Neural crest cell (in vitro differentiated cells): Measurements from ENCODE around the gene ARRDC3. TPM values are rescaled to one million over a fixed set of nuclear protein-coding genes. Genes with fewer than 3 reads are reported as not detected.

Source experiments
- DNase-seq: peaks from one replicate; pipeline ENCODE4 v3.0.0; 2021; ENCODE audit warnings: low read depth, mixed read lengths, low spot score
- H3K27ac Mint-ChIP-seq: one replicate; pipeline ENCODE4 v1.8.0; 2021; ENCODE audit warnings: mild to moderate bottlenecking, mixed read lengths; ENCODE audit not compliant: unreplicated experiment
- H3K27me3 Mint-ChIP-seq: 2 replicates; pipeline ENCODE4 v1.8.0; 2021; ENCODE audit warnings: low read depth, mild to moderate bottlenecking, mixed read lengths
- H3K36me3 Mint-ChIP-seq: 2 replicates; pipeline ENCODE4 v1.8.0; 2021; ENCODE audit warnings: low read depth, mild to moderate bottlenecking, mixed read lengths
- H3K4me1 Mint-ChIP-seq: 2 replicates; pipeline ENCODE4 v1.8.0; 2021; ENCODE audit warnings: mixed read lengths
- H3K4me3 Mint-ChIP-seq: one replicate; pipeline ENCODE4 v1.8.0; 2021; ENCODE audit warnings: mild to moderate bottlenecking, mixed read lengths
- H3K9me3 Mint-ChIP-seq: 2 replicates; pipeline ENCODE4 v1.8.0; 2021; ENCODE audit warnings: mixed read lengths
- long read RNA-seq: library from polyadenylated mRNA; unstranded; transcript quantifications from one replicate; pipeline ENCODE4 v2.0.0, GENCODE V29; 2020
- total RNA-seq: library from RNA; stranded (reverse); gene quantifications from 2 replicates; pipeline ENCODE4 v1.2.1, GENCODE V29; 2021
- TF ChIP-seq, protein P1 (sequence below): fragments of 200-600 bp; sonication (generic); conservative IDR thresholded peaks from 2 replicates; pipeline ENCODE4 v1.5.0; 2021; ENCODE audit warnings: antibody characterized with exemption, mild to moderate bottlenecking

The ARRDC3 gene, protein sequence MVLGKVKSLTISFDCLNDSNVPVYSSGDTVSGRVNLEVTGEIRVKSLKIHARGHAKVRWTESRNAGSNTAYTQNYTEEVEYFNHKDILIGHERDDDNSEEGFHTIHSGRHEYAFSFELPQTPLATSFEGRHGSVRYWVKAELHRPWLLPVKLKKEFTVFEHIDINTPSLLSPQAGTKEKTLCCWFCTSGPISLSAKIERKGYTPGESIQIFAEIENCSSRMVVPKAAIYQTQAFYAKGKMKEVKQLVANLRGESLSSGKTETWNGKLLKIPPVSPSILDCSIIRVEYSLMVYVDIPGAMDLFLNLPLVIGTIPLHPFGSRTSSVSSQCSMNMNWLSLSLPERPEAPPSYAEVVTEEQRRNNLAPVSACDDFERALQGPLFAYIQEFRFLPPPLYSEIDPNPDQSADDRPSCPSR
- 50.2 and 59.7 TPM in 2 replicates for total RNA-seq
- long read RNA-seq, full-length matches to known transcripts: 57 of 83 reads
- long read RNA-seq, partial matches to known transcripts: 6 of 83 reads
- long read RNA-seq, other reads (novel, unspliced or antisense): 20 of 83 reads

DNA sequence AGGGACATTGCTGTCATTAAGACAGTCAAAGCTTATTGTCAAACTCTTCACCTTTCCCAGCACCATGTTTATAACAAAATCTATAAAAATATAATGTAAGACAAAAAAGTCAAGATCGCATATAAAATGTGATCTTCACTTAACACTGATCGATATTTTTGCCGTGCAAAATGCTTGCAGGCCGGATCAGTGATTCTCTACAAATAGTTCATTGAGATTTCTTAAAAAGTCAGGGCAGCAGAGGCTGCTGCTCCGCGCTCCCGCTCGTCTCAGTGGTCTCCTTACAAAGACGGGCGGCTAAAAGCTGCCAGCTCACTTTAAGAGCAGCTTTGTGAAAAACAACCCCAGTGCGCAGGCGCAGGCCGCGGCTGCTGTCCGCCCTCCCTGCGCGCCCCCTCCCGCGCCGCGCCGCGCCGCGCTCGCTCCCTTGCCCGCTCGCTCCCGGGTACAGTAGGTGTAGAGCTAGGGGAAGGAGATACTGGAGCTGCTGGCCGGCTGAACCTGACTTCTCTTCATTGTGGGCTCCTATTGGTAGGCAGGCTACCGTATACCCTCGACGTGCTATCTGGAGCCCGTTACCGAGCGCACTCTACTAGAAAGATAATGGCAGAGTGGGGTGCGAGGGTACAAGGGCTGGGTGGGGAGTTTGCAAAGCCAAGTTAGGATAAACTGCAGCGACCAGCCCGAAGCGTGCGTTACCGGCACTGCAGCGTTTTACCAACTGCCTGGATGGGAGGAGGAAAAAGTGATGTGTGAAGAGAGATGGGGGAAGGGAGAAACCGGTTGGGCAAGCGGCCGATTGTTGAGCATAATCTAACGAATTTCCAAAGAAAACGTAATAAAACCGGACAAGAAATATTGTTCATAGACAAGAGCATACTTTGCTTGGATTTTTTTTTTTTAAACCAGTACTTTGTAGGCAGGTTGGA, at the start of gene ARRDC3:
TSS of gene ARRDC3 (minus strand) at position 291 of the 929 bp plus-strand sequence. CDS start at position 66, 225 bp downstream.
- peak within 1 kb of the TSS; percentile 99 for H3K27ac Mint-ChIP-seq

DNA sequence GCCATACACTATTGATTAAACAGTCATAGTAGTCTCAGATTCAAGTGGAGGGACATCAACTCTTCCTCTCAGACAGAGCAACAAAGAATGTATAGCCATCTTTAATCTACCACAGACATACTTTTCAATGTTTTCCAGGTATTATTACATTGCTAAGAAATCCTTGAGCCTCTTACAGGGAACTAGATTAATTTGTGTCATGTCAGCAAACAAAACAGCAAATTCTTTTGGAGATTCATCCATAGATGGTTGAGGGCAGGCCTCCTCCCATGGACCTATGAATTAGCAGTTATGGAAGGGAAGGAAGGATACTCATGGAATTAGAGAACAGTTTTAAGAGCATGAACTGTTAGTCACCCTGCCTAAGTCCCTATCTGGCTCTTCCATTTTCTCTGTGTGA, 47.8 kb upstream of the ARRDC3 start:
- Mint-ChIP-seq H3K4me3 (no peak overlapping the region), H3K9me3 (no peaks in the 10 kb centered on the region), H3K36me3 (no peaks in the 10 kb centered on the region), H3K4me1 (no peaks in the 10 kb centered on the region), H3K27me3 (no peaks in the 10 kb centered on the region), H3K27ac (no peak overlapping the region)
- DNase-seq: no peak
- TF ChIP-seq, protein P1, sequence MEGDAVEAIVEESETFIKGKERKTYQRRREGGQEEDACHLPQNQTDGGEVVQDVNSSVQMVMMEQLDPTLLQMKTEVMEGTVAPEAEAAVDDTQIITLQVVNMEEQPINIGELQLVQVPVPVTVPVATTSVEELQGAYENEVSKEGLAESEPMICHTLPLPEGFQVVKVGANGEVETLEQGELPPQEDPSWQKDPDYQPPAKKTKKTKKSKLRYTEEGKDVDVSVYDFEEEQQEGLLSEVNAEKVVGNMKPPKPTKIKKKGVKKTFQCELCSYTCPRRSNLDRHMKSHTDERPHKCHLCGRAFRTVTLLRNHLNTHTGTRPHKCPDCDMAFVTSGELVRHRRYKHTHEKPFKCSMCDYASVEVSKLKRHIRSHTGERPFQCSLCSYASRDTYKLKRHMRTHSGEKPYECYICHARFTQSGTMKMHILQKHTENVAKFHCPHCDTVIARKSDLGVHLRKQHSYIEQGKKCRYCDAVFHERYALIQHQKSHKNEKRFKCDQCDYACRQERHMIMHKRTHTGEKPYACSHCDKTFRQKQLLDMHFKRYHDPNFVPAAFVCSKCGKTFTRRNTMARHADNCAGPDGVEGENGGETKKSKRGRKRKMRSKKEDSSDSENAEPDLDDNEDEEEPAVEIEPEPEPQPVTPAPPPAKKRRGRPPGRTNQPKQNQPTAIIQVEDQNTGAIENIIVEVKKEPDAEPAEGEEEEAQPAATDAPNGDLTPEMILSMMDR: no peak

More for the DNA sequence above, at the start of gene ARRDC3:
- TF ChIP-seq, protein P1: peak; percentile 22
- Mint-ChIP-seq H3K4me1 (peaks cover 33% of the 10 kb centered on the region), H3K9me3 (peaks cover 1% of the 10 kb centered on the region), H3K4me3 (peak within 1 kb of the TSS; percentile 99), H3K36me3 (peaks cover 2% of the 10 kb centered on the region), H3K27me3 (peaks cover 3% of the 10 kb centered on the region)
- peak; percentile 96 for DNase-seq

DNA sequence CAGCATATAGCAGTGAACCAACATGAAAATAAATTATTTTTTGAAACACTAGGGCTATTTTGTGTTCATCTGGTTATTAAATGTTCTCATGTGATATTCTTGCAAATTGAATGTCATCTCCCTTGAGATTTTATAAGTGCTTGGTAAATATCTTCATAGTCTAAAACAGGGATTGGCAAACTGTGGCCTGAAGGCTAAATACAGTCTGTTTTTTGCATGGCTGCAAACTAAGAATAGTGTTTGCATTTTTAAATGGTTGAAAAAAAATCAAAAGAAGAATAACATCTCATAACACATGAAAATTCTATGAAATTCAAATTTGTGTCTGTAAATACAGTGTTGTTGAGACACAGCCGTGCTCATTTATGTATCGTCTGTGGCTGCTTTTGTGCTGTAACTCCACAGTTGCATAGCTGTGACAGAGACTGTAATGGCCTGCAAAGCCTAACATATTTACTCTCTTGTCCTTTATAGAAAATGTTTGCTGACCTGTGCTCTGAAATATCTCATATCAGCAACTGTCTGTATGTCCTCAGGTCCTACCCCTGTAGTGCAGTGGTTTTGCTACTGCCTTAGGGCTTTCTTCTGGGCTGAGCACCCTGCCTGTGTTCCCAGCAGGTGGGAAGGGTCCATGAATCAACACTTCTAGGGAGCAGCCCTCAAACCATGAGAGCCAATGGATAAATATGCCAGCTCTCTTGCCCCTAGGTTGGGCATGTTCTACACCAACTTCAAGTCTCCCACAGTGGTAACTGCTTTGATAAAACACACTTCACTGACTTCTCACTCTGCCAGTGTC, 41.7 kb upstream of the ARRDC3 start:
- Mint-ChIP-seq H3K36me3 (no peaks in the 10 kb centered on the region), H3K27me3 (no peaks in the 10 kb centered on the region), H3K4me3 (no peak overlapping the region), H3K4me1 (no peaks in the 10 kb centered on the region), H3K27ac (no peak overlapping the region), H3K9me3 (no peaks in the 10 kb centered on the region)
- TF ChIP-seq, protein P1: no peak
- no peak for DNase-seq

DNA sequence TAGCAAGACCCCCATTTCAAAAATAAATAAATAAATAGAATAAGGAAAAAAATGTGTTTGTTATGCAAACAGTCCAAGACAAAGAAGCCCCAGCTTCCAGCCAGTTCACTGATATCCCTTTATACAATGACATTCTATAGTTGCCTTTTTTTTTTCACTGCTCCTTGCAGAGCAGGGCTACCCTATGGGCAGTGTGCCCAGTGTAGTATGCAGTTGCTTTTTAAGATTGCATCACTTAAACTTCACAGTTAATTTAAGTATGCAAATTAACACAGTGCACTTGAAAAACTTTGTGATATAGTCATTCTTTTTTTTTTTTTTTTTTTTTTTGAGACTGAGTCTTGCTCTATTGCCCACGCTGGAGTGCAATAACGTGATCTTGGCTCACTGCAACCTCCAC, 40.8 kb upstream of the ARRDC3 start:
- Mint-ChIP-seq H3K36me3 (no peaks in the 10 kb centered on the region), H3K9me3 (no peaks in the 10 kb centered on the region), H3K27ac (no peak overlapping the region), H3K27me3 (no peaks in the 10 kb centered on the region), H3K4me1 (no peaks in the 10 kb centered on the region), H3K4me3 (no peak overlapping the region)
- TF ChIP-seq, protein P1: no peak
- no peak for DNase-seq

DNA sequence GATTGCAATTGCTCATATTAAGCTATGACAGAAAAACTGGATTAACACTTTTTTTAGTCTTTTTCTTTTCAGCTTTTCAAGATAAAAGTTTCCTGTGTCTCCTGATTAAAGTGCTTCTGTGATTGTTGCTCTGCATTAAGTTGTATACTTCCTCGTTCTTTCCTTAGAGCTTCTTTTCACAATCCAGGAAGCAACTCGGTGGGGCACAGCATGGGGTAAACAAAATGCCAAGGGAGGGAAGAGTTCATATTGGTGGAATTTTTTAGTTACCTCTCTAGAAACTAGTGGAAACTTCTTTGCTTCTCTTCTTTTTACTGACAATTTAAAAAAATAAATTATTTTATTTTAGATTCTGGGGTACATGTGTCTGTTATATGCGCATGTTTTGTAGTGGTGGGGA, 37.8 kb upstream of the ARRDC3 start:
- Mint-ChIP-seq H3K9me3 (no peaks in the 10 kb centered on the region), H3K27me3 (no peaks in the 10 kb centered on the region), H3K4me1 (no peaks in the 10 kb centered on the region), H3K27ac (no peak overlapping the region), H3K36me3 (no peaks in the 10 kb centered on the region), H3K4me3 (no peak overlapping the region)
- TF ChIP-seq, protein P1: no peak
- no peak for DNase-seq
